MM.1S (cell line): ENCODE data around the gene CLSTN1.

Experiments
- CTCF ChIP-seq: fragments of 300-600 bp; sonication (generic); IDR thresholded peaks from 2 replicates; pipeline ENCODE4 v1.5.1; 2016; ENCODE audit warnings: antibody characterized with exemption, low read length, mixed read lengths
- EZH2 ChIP-seq: fragments of 300-600 bp; sonication (generic); optimal IDR thresholded peaks from 2 replicates; pipeline ENCODE3; 2017; ENCODE audit warnings: low read depth, mild to moderate bottlenecking, antibody characterized with exemption, low read length, mixed read lengths
- EZH2phosphoT487 ChIP-seq: fragments of 300-600 bp; sonication (generic); IDR thresholded peaks from 2 replicates; pipeline ENCODE4 v1.6.1; 2018; ENCODE audit warnings: antibody characterized with exemption, low read length

GRCh38 chr1:9735800-9736199 lies 88.0 kb downstream of the CLSTN1 start:
- no peak for TF ChIP-seq CTCF
- TF ChIP-seq EZH2, result no peak
- no peak for TF ChIP-seq EZH2phosphoT487
